HCT116 (cell line): ENCODE results near the gene ESRRG. TPM values are rescaled to one million over a fixed set of nuclear protein-coding genes. Genes with fewer than 3 reads are reported as not detected.

ENCODE experiments used
- ATAC-seq: fragments of 200-7000 bp; cut with Tn5 transposase; 2 replicates; pipeline ENCODE4 v1.9.1; 2020; ENCODE audit warnings: mild to moderate bottlenecking, moderate library complexity
- BruUV-seq: library from RNA; stranded (reverse); fragments of 400-500 nt; replicated peaks from 2 replicates; lab custom pipeline; 2021; lab: Mats Ljungman, UMichigan
- CTCF ChIA-PET: fragments of 300-600 bp; sonication (Branson Sonifier 250); formaldehyde crosslinking; loops from one replicate; lab custom pipeline; 2021; ENCODE audit warnings: antibody characterized with exemption; lab: Charles Lee
- POLR2A ChIA-PET: fragments of 300-600, 350-600 bp; sonication (Branson Sonifier 250); formaldehyde crosslinking; loops from one replicate; lab custom pipeline; 2021; ENCODE audit warnings: antibody characterized with exemption; lab: Charles Lee
- RAD21 ChIA-PET, 2 experiments: fragments of 300-600 bp; sonication (Branson Sonifier 250); formaldehyde crosslinking; loops; one replicate each; lab custom pipeline; 2023; ENCODE audit warnings: low total read pairs in 2 of 2; ENCODE audit not compliant: uncharacterized antibody in 2 of 2, unreplicated experiment in 2 of 2, low non-redundant PET in 1 of 2; lab: Charles Lee
- DNase-seq: peaks from one replicate; pipeline ENCODE4 v3.0.0-alpha.2; 2010; ENCODE audit warnings: low read depth, low spot score
- H2AFZ ChIP-seq: fragments of 200-600 bp; shearing (Covaris generic), sonication (generic); 2 replicates; pipeline ENCODE4 v1.6.1; 2017; ENCODE audit warnings: low read depth, mixed run types, mixed read lengths, antibody characterized with exemption, low read length; ENCODE audit not compliant: poor library complexity, severe bottlenecking
- H3K27ac ChIP-seq: 2 replicates; pipeline ENCODE4 v1.5.1; 2012; ENCODE audit warnings: low read depth, low read length
- H3K27me3 ChIP-seq: fragments of 200-600 bp; sonication (generic); 2 replicates; pipeline ENCODE4 v1.6.1; 2016; ENCODE audit warnings: mixed run types, low read length, mixed read lengths; ENCODE audit not compliant: insufficient read depth
- H3K36me3 ChIP-seq, 2 experiments: fragments of 200-500 bp in 1 of 2; fragments of 200-600 bp in 1 of 2; sonication (Bioruptor generic) in 1 of 2; sonication (generic) in 1 of 2; 2 replicates each; pipeline versions ENCODE4 v1.5.1 to v1.6.1; 2014 to 2016; ENCODE audit warnings: low read length in 2 of 2, inconsistent platforms in 1 of 2, mixed read lengths in 1 of 2, mixed run types in 1 of 2; ENCODE audit not compliant: insufficient read depth in 2 of 2, control insufficient read depth in 1 of 2
- H3K4me1 ChIP-seq, 2 experiments: fragments of 200-600 bp in 1 of 2; sonication (generic) in 1 of 2; 2 replicates each; pipeline versions ENCODE4 v1.5.1 to v1.6.1; 2012 to 2017; ENCODE audit warnings: low read length in 2 of 2, inconsistent platforms in 1 of 2, mild to moderate bottlenecking in 1 of 2, mixed read lengths in 1 of 2, mixed run types in 1 of 2, moderate library complexity in 1 of 2; ENCODE audit not compliant: insufficient read depth in 2 of 2, control insufficient read depth in 1 of 2
- H3K4me2 ChIP-seq: fragments of 200-600 bp; sonication (generic); 2 replicates; pipeline ENCODE4 v1.6.1; 2017; ENCODE audit warnings: mixed run types, low read length, mixed read lengths
- H3K4me3 ChIP-seq, 2 experiments: fragments of 200-600 bp in 1 of 2; sonication (generic) in 1 of 2; replicated peaks in 1 of 2; 2 replicates each; pipeline ENCODE4 v1.5.1; 2011 to 2016; ENCODE audit warnings: low read length in 2 of 2, control low read depth in 1 of 2, low read depth in 1 of 2, mild to moderate bottlenecking in 1 of 2, mixed read lengths in 1 of 2, mixed run types in 1 of 2
- H3K79me2 ChIP-seq: fragments of 200-600 bp; sonication (generic); 2 replicates; pipeline ENCODE4 v1.6.1; 2017; ENCODE audit warnings: mild to moderate bottlenecking, mixed run types, low read length, moderate library complexity, mixed read lengths; ENCODE audit not compliant: insufficient read depth
- H3K9ac ChIP-seq: fragments of 200-600 bp; sonication (generic); 2 replicates; pipeline ENCODE4 v1.6.1; 2016; ENCODE audit warnings: low read length, mixed read lengths
- H3K9me2 ChIP-seq: fragments of 200-600 bp; sonication (generic), shearing (Covaris generic); 2 replicates; pipeline ENCODE4 v1.6.1; 2017; ENCODE audit warnings: mixed run types, mild to moderate bottlenecking, moderate library complexity; ENCODE audit not compliant: insufficient read depth
- H3K9me3 ChIP-seq, 2 experiments: fragments of 200-500 bp in 1 of 2; fragments of 200-600 bp in 1 of 2; sonication (Bioruptor generic) in 1 of 2; sonication (generic) in 1 of 2; 2 replicates each; pipeline ENCODE4 v1.6.1; 2014 to 2017; ENCODE audit warnings: low read length in 2 of 2, mixed read lengths in 2 of 2, inconsistent platforms in 1 of 2, low read depth in 1 of 2, mild to moderate bottlenecking in 1 of 2, mixed run types in 1 of 2, moderate library complexity in 1 of 2; ENCODE audit not compliant: control insufficient read depth in 1 of 2, insufficient read depth in 1 of 2
- H4K20me1 ChIP-seq: fragments of 200-600 bp; sonication (generic), shearing (Covaris generic); 2 replicates; pipeline ENCODE4 v1.6.1; 2017; ENCODE audit warnings: mixed run types, mild to moderate bottlenecking, moderate library complexity; ENCODE audit not compliant: insufficient read depth
- CBX3 ChIP-seq: IDR thresholded peaks from 2 replicates; pipeline ENCODE4 v1.6.1; 2012; ENCODE audit warnings: low read depth
- CEBPB ChIP-seq: IDR thresholded peaks from 2 replicates; pipeline ENCODE4 v1.6.1; 2012; ENCODE audit warnings: low read depth
- EGR1 ChIP-seq: IDR thresholded peaks from 2 replicates; pipeline ENCODE4 v1.6.1; 2012; ENCODE audit warnings: low read depth
- EZH2 ChIP-seq: fragments of 200-600 bp; sonication (generic); IDR thresholded peaks from 2 replicates; pipeline ENCODE4 v1.6.1; 2017; ENCODE audit warnings: antibody characterized with exemption, mixed run types
- EZH2phosphoT487 ChIP-seq: fragments of 200-600 bp; IDR thresholded peaks from 2 replicates; pipeline ENCODE4 v1.6.1; 2018; ENCODE audit warnings: antibody characterized with exemption, borderline replicate concordance
- FOSL1 ChIP-seq: IDR thresholded peaks from 2 replicates; pipeline ENCODE4 v1.6.1; 2012; ENCODE audit warnings: low read depth
- JUND ChIP-seq: IDR thresholded peaks from 2 replicates; pipeline ENCODE4 v1.6.1; 2012
- MAX ChIP-seq: IDR thresholded peaks from 2 replicates; pipeline ENCODE4 v1.6.1; 2012
- POLR2AphosphoS5 ChIP-seq: IDR thresholded peaks from 2 replicates; pipeline ENCODE4 v1.6.1; 2011; ENCODE audit warnings: mild to moderate bottlenecking, low read depth, low read length, moderate library complexity
- RAD21 ChIP-seq: IDR thresholded peaks from 2 replicates; pipeline ENCODE4 v1.6.1; 2012; ENCODE audit warnings: low read depth, mild to moderate bottlenecking
- SP1 ChIP-seq: IDR thresholded peaks from 2 replicates; pipeline ENCODE4 v1.6.1; 2012; ENCODE audit warnings: low read depth
- SRF ChIP-seq: IDR thresholded peaks from 2 replicates; pipeline ENCODE4 v1.6.1; 2012; ENCODE audit warnings: low read depth
- TCF7L2 ChIP-seq: IDR thresholded peaks from 2 replicates; pipeline ENCODE4 v1.7.0; 2011; ENCODE audit warnings: borderline replicate concordance, inconsistent platforms; ENCODE audit not compliant: insufficient read depth, insufficient read length; ENCODE audit errors: extremely low read depth
- YY1 ChIP-seq: IDR thresholded peaks from 2 replicates; pipeline ENCODE4 v1.6.1; 2011; ENCODE audit warnings: low read length, low read depth, moderate library complexity, mild to moderate bottlenecking; ENCODE audit not compliant: insufficient replicate concordance; ENCODE audit errors: extremely low read depth
- ZBTB33 ChIP-seq: IDR thresholded peaks from 2 replicates; pipeline ENCODE4 v1.6.1; 2011; ENCODE audit warnings: mild to moderate bottlenecking, low read length, moderate library complexity; ENCODE audit not compliant: insufficient replicate concordance; ENCODE audit errors: extremely low read depth
- ZFX ChIP-seq: fragments of 450-650 bp; IDR thresholded peaks from 2 replicates; pipeline ENCODE4 v1.6.1; 2017
- intact Hi-C: fragments of 100-400 bp; cut with micrococcal nuclease; formaldehyde crosslinking; loops from 2 replicates; pipeline ENCODE4 v1.10.0; 2022
- total RNA-seq: library from RNA; stranded (reverse); gene quantifications from one replicate; pipeline ENCODE4 v1.2.1, GENCODE V29; 2021; ENCODE audit not compliant: unreplicated experiment

The ESRRG gene
- total RNA-seq, 1 experiment from 2014 or later: not detected

- ATAC-seq (no peak), DNase-seq (no peak)
- H3K9me2 ChIP-seq: no peaks in the 10 kb centered on the region
- no peaks in the 10 kb centered on the region for H4K20me1 ChIP-seq
- no peak overlapping the region for H3K4me2 ChIP-seq
- no peaks in the 10 kb centered on the region for H3K36me3 ChIP-seq
- RAD21 ChIA-PET: no interaction called here
- no peaks in the 10 kb centered on the region for H3K9me3 ChIP-seq
- H3K9ac ChIP-seq: no peak overlapping the region
- no peak overlapping the region for H3K4me3 ChIP-seq
- BruUV-seq: no TSS peak
- H3K27me3 ChIP-seq: no peaks in the 10 kb centered on the region
- H3K4me1 ChIP-seq: no peaks in the 10 kb centered on the region
- H3K79me2 ChIP-seq: no peaks in the 10 kb centered on the region
- CTCF ChIA-PET: no interaction called here
- POLR2A ChIA-PET: no interaction called here
- intact Hi-C loops: no loop called here
- no peak overlapping the region for H2AFZ ChIP-seq
- H3K27ac ChIP-seq: no peak overlapping the region
- TF ChIP-seq FOSL1: no peak
- no peak for TF ChIP-seq RAD21
- no peak for TF ChIP-seq ZBTB33
- no peak for TF ChIP-seq EZH2
- TF ChIP-seq CEBPB: no peak
- no peak for TF ChIP-seq ZFX
- no peak for TF ChIP-seq EZH2phosphoT487
Measured at GRCh38 chr1:216691710-216692109, 31.5 kb downstream of the ESRRG start.

GRCh38 chr1:216690603-216691002 is 32.6 kb downstream of the ESRRG start:
- no peak overlapping the region for H3K4me2 ChIP-seq
- RAD21 ChIA-PET: no interaction called here

More at GRCh38 chr1:216690603-216691002, 32.6 kb downstream of the ESRRG start:
- Histone ChIP-seq H3K27me3 (no peaks in the 10 kb centered on the region), H3K9me2 (no peaks in the 10 kb centered on the region), H3K4me3 (no peak overlapping the region), H2AFZ (no peak overlapping the region), H3K9ac (no peak overlapping the region), H3K4me1 (no peaks in the 10 kb centered on the region), H3K36me3 (no peaks in the 10 kb centered on the region), H3K79me2 (no peaks in the 10 kb centered on the region), H3K27ac (no peak overlapping the region), H3K9me3 (0 out of 4 replicates have a peak, but pooled peaks cover 0 to 1% of the 10 kb centered on the region in 2 experiments), H4K20me1 (no peaks in the 10 kb centered on the region)
- CTCF ChIA-PET: no interaction called here
- DNase-seq: no peak
- BruUV-seq: no TSS peak
- POLR2A ChIA-PET: no interaction called here
- intact Hi-C loops: no loop called here
- TF ChIP-seq EGR1: no peak
- no peak for TF ChIP-seq TCF7L2
- no peak for TF ChIP-seq MAX
- TF ChIP-seq YY1: no peak
- TF ChIP-seq SP1: no peak
- no peak for TF ChIP-seq CBX3
- no peak for TF ChIP-seq RAD21
- TF ChIP-seq POLR2AphosphoS5: no peak
- no peak for TF ChIP-seq CEBPB
- no peak for TF ChIP-seq SRF
- no peak for TF ChIP-seq JUND
- ATAC-seq: no peak
